GM12892 (cell line): ENCODE results near the gene AKAP8L.

Experiments used
- DNase-seq: peaks from one replicate; pipeline ENCODE4 v3.0.0; 2011; ENCODE audit not compliant: insufficient read length
- FAIRE-seq: peaks from 2 replicates; lab custom pipeline; 2011; peaks lifted over from hg19 to GRCh38; lab: Jason Lieb, UNC
- POLR2A ChIP-seq: IDR thresholded peaks from 2 replicates; pipeline ENCODE4 v1.6.1; 2011; ENCODE audit warnings: low read depth, low read length, control low read depth
- POLR2AphosphoS5 ChIP-seq: IDR thresholded peaks from 2 replicates; pipeline ENCODE4 v1.6.1; 2011; ENCODE audit warnings: low read depth, low read length, control low read depth
- TAF1 ChIP-seq: IDR thresholded peaks from 2 replicates; pipeline ENCODE4 v1.6.1; 2011; ENCODE audit warnings: low read depth, mild to moderate bottlenecking, control low read depth, low read length, borderline replicate concordance

AKAP8L gene

DNA sequence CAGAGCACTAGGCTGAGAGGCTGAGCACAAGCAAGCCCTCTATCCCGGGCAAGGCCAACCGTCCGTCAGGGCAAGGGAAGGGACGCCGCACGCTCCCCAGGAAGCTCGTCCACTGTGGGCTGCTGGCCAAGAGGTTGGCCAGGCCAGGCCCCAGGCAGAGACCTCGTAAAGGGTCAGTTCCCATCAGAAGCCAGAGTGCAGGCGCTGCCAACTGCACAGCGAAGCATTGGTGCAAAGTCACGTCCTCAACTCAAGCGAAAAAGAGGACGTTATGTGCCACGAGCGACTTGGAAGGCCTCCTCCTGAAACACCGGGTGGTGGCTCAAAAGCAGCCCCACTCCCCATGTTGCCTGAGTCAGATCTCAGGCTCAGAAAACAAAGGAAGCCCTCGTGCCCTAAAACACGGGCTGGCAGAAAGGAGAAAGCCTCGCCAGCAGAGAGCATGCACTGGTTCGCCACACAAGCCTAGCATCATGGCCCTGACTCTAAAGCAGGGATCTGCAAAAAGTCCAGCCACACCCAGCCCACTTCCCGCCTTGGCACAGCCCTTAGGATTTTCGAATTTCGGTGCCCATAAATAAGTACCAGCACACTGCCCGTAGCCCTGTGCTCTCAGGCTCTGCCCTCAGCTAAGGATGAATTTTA lies 43.9 kb downstream of the AKAP8L start:
- TF ChIP-seq POLR2A, result no peak
- no peak for TF ChIP-seq TAF1
- TF ChIP-seq POLR2AphosphoS5, result no peak
- FAIRE-seq (no peak), DNase-seq (no peak)

DNA sequence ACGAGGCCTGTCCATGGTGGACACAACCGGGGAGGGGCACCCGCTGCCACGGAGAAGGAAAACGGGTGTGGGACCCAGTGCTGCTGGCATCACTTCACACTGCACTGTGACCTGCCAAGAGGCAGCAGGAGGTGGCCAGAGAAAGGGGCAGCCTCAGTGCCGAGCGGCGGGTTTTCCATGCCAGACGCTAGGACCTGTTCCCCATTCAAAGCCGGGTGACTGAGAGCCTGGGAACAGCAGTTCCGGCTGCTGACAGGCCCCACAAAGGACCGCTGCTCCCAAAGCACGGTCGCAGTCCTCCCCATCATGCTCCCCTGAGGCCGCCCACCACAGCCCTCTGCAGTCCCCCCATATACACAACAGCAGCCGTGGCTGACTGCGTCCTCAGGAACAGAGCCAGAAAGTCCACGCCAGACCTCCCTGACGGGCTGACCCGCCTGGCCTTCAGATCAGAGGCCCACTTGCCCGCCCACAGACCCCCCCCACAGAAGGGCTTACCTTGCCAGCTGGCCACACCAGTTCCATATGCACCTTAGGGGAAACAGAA lies 44.6 kb downstream of the AKAP8L start:
- no peak for FAIRE-seq
- TF ChIP-seq POLR2A, result no peak
- TF ChIP-seq POLR2AphosphoS5, result no peak
- TF ChIP-seq TAF1, result no peak
- DNase-seq, result no peak

DNA sequence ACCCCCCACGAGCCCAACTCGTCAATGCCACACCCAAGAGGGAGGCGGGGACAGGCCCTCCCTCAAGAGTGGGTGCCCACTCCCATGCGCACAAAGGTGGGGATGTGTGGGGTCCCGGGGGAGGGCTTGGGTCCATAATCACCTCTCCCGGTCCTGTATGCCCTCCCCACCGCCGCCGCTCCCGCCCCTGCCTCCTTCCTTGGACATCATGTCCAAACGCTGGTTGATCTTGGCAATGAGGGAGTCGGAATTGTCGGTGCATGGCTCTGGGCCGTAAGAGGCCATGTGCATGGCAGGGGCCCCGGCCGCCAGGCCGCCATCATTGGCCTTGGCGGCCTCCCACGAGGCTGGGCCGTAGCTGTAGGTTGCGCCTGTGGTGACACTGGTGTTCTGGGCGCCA lies 45.1 kb downstream of the AKAP8L start:
- no peak for FAIRE-seq

DNA sequence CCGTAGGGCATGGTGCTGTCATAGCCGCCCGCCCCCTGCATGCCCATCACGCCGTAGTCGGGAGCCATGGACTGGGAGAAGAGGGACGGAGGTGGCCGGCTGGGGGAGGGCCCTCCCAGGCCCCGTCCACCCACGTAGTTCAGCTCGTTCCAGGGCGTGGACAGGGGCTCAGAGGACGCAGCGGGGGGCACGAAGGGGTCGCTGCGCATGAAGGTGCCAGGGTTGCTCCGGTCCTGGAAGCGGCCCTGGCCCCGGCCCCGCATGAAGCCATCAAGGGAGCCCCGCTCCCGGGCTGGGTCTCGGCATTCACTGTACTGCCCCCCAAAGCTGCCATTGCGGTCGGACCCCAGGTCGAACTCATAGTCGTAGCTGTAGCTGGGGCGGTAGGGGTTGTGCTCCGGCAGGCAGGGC lies 45.9 kb downstream of the AKAP8L start:
- no peak for DNase-seq
- FAIRE-seq, result no peak
- no peak for TF ChIP-seq POLR2A
- TF ChIP-seq TAF1, result no peak
- no peak for TF ChIP-seq POLR2AphosphoS5

More for the DNA sequence above, 45.1 kb downstream of the AKAP8L start:
- no peak for TF ChIP-seq TAF1
- no peak for TF ChIP-seq POLR2AphosphoS5
- TF ChIP-seq POLR2A, result no peak
- no peak for DNase-seq

DNA sequence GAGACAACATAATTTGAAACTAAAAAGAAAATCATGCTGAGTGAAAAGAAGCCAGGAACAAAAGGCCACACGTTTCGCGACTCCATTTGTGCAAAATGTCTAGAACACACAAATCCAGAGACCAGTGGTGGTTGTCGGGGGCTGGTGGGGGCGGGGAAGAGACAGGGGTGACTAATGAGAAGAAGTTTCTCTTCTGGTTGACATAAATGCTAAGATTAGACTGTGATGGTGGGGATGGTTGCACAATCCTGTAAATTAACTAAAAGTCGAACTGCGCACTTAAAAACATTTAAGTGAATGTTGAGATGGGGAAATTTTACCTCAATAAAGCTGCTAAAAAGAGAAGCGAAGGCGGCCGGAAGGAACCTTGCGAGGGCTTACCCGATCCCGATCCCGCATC lies 46.3 kb downstream of the AKAP8L start:
- FAIRE-seq (no peak), DNase-seq (no peak)
- TF ChIP-seq POLR2A, result no peak
- TF ChIP-seq TAF1, result no peak
- TF ChIP-seq POLR2AphosphoS5, result no peak

DNA sequence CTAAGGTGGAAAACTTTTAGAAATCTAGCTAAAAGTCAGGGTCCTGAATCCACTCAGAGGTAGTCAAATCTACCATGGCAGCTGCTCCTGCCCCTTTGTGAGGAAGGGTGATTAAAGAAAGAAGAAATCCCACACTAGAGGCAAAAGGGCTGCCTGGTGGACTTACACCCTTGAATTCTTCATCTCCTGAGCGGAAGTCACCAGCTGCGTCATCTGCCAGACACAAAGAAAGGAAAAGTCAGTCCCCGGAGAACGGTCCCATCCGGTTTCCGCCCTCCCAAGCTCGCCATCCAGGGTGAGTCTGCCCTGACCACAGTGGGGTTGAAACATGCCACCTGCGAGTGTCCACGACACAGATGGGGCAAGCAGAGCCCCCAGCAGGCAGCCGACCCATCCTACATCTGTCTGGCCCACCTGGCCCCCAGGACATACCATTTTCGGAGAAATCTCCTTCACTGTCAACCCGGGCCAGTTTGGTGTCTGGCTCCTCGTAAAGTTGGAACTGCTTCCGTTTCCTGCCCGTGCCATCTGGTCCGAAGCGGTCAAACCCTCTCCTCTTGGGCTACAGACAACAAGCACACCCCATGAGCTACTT lies 46.9 kb downstream of the AKAP8L start:
- FAIRE-seq (no peak), DNase-seq (no peak)
- TF ChIP-seq POLR2A, result no peak
- no peak for TF ChIP-seq POLR2AphosphoS5
- TF ChIP-seq TAF1, result no peak

DNA sequence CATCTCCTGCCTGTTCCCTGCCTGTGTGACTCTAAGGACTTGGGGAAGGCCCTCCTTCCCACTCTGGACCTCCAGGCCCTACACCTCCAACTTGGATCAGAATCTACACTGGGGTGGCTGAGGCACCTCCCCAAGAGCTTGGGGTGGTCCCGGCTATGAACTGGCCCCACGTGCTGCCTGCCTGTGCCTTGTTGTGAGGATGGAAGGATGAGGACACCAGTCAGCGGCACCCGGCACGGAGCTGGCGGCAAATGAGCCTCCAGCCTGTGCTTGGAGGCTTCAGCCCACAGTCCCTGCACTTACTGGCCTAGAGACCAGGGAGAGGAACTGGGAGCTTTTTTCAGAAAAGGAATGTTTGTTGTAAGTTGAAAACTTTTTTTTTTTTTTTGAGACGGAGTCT lies 47.7 kb downstream of the AKAP8L start:
- FAIRE-seq, result no peak
- no peak for DNase-seq
- TF ChIP-seq TAF1, result no peak
- TF ChIP-seq POLR2A, result no peak
- TF ChIP-seq POLR2AphosphoS5, result no peak

DNA sequence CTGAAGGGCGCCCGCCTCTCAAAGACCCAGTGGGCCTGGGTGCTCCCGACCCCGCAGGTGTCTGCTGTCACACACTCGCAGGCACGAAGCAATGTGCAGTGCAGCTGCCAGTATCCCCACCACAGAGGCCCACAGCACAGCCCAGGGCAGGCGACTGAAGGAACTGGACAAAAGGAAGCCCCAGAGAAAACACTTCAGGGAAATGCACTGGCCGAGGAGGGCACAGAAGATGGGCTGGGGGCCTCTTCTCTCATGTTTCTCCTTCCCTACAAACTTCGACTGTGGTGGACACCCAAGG lies 49.2 kb downstream of the AKAP8L start:
- no peak for FAIRE-seq
- TF ChIP-seq POLR2AphosphoS5 (no peak), POLR2A (no peak), TAF1 (no peak)

DNA sequence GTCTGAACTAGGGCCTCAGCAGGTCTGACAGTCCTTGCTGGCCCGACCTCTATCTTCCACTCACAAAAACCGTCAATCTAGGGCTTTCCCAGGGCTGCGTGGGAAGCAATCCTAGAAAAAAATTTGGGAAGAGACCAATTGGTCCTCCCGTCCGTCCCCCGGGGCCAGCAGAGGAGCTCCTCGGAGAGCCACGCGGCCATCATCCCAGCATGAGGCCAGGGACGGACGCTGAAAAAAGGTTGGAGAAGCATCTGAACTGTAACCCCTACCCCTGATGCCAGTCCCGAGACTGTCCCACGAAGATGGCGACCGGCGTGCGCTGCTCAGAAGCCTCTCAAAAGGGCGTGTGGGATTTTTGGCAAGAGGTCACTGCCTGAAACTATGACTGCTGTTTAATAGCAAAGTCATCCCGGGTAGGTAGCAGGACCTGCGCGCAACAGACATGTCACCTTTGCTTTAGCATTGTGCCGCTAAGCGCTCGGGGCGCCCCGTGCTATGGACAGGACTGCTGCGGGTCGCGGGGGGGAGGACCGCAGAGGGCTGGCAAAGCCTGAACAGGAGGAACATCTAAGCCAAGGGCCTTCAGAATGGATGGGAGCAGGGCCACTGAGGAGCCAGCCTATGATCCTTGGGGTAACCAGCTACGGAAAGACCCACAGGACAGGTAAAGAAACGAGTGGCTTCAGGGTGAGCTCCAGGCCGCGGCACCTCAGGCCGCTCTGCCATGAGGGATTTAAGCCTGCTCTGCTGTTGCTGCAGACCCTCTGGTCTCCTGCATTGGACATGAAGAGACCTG lies 49.8 kb downstream of the AKAP8L start:
- FAIRE-seq (no peak), DNase-seq (no peak)
- TF ChIP-seq POLR2A (no peak), TAF1 (no peak), POLR2AphosphoS5 (no peak; the same call in 1 of the 2 replicates)

More for the DNA sequence above, 49.2 kb downstream of the AKAP8L start:
- no peak for DNase-seq

DNA sequence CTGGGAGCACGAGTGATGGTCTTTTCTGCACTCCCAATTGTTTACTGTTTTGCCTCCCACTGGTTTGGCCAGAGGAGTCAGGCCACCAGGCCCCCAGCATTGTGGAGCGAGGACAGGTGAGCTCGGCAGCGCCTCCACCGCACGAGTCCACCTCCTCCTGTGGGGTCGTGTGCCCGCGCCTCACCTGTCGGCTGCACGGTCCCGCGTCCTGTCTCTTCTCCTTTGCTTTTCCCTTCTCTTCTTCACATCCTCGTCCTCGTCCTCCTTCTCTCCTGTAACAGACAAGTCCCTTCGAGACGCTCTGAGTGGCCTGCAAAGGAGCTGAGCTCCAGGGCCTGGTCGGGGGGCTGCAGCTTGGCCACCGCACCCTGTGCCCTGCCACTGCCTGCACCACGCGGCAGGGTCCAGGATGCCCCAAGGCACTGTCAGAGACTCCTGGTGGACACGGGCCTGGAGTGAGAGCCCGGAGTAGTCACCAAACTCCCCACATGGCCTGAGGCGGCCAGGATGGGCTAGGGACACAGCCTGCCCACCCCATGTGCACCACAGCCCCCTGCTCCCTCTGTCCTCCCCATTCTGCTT lies 50.6 kb downstream of the AKAP8L start:
- DNase-seq (no peak), FAIRE-seq (no peak)
- no peak; the same call in 1 of the 2 replicates for TF ChIP-seq POLR2A
- no peak for TF ChIP-seq TAF1

DNA sequence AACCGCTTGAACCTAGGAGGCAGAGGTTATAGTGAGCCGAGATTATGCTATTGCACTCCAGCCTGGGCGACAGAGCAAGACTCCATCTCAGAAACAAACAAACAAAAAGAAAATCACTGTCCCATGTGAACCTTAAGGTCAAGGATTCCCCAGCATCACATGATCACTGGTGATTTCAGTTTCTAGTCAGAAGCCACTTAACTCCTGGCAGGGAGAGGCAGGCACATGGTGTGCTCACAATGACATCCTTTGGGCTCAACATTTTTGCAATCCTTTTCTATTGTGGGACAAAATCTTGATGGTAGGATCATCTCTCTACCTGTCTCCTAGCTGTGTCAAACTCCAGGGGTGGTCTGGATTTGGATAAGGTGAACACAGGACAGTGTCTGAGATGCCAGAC lies 51.3 kb downstream of the AKAP8L start:
- no peak for TF ChIP-seq POLR2A
- no peak for TF ChIP-seq POLR2AphosphoS5
- TF ChIP-seq TAF1, result no peak
- DNase-seq (no peak), FAIRE-seq (peak; percentile 36)
